ENCODE results near the gene MARCHF9. TPM values are rescaled to one million over a fixed set of nuclear protein-coding genes. Genes with fewer than 3 reads are reported as not detected.
A peak's percentile ranks its signal among the peaks of the same experiment; 100 is the strongest.

The MARCHF9 gene
- total RNA-seq, 1 experiment from 2014 or later: 18.9 TPM

DNA sequence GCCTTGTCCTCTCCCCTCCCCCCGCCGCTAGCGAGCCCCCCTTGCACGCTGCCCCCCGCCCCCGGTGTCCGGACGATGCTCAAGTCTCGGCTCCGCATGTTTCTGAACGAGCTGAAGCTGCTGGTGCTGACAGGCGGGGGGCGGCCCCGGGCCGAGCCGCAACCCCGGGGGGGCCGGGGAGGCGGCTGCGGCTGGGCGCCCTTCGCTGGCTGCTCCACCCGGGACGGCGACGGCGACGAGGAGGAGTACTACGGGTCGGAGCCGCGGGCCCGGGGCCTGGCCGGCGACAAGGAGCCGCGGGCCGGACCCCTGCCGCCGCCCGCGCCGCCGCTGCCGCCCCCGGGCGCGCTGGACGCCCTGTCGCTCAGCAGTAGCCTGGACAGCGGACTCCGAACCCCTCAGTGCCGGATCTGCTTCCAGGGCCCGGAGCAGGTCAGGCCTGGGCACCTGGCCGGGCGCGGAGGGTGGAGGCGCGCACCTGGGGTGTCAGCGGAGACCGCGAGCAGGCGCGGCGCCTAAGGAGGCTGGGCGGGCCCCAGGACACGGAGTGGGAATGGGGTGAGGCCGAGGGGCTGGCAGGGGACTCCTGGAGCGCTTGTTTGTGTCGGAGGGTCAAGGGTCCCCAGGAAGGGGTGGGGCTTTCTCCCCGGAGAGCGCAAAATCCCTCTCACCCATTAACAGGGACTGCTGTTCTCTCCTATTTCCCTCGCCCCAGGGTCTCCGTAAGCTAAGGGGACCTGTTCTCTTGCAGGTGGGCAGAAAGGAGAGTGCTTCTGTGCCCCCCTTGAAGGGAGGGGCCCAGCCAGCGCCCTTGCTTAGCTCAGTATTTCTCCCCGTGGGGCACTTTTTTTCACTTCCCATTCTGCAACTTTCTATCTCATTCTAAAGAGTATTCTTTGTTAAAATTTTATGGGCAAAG lies 810 bp downstream of the MARCHF9 start:
- no peaks in the 10 kb centered on the region for H3K9me2 ChIP-seq (ENCODE audit: insufficient read depth)
- ChIA-PET CTCF (no interaction called here), POLR2A (ENCODE audit: unreplicated experiment) (no interaction called here)
- peak overlapping the region; percentile 93 for H3K4me2 ChIP-seq
- TF ChIP-seq, protein P1, sequence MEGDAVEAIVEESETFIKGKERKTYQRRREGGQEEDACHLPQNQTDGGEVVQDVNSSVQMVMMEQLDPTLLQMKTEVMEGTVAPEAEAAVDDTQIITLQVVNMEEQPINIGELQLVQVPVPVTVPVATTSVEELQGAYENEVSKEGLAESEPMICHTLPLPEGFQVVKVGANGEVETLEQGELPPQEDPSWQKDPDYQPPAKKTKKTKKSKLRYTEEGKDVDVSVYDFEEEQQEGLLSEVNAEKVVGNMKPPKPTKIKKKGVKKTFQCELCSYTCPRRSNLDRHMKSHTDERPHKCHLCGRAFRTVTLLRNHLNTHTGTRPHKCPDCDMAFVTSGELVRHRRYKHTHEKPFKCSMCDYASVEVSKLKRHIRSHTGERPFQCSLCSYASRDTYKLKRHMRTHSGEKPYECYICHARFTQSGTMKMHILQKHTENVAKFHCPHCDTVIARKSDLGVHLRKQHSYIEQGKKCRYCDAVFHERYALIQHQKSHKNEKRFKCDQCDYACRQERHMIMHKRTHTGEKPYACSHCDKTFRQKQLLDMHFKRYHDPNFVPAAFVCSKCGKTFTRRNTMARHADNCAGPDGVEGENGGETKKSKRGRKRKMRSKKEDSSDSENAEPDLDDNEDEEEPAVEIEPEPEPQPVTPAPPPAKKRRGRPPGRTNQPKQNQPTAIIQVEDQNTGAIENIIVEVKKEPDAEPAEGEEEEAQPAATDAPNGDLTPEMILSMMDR (conservative IDR thresholded peaks at IDR 0.05): no peak
- TF ChIP-seq EZH2 (IDR thresholded peaks at IDR 0.05; ENCODE audit: low read depth): no peak
- no peak overlapping the region for H3K27ac ChIP-seq
- no peaks in the 10 kb centered on the region; the same call in 1 of the 2 replicates for H4K20me1 ChIP-seq (ENCODE audit: insufficient read depth)
- intact Hi-C loops (cut with micrococcal nuclease; ENCODE audit: unreplicated experiment): loop anchor here (2.0 kb wide), 1 partner anchor 17 kb away; the partner anchor contains the start of genes EEF1AKMT3 and METTL1
- H3K36me3 ChIP-seq (ENCODE audit: low read depth): peaks cover 2% of the 10 kb centered on the region; the same call in 1 of the 2 replicates
- H3K4me3 ChIP-seq: peak overlapping the region; percentile 68
- H3K9me3 ChIP-seq (ENCODE audit: insufficient read depth, low read depth): no peaks in the 10 kb centered on the region
- H3K27me3 ChIP-seq (ENCODE audit: insufficient read depth, low read depth): no peaks in the 10 kb centered on the region
- H3F3A ChIP-seq (ENCODE audit: insufficient read depth, low read depth): peaks cover 13% of the 10 kb centered on the region; the same call in 1 of the 2 replicates
- H3K79me2 ChIP-seq (ENCODE audit: low read depth): peaks cover 14% of the 10 kb centered on the region
- no TSS peak for BruUV-seq (replicated peaks)
- H3K4me1 ChIP-seq (replicated peaks; ENCODE audit: insufficient read depth): peaks cover 25% of the 10 kb centered on the region
- DNase-seq: peak in 1 of 2 experiments; percentile 39
- peak overlapping the region; percentile 67; the same call in 1 of the 2 replicates for H2AFZ ChIP-seq

DNA sequence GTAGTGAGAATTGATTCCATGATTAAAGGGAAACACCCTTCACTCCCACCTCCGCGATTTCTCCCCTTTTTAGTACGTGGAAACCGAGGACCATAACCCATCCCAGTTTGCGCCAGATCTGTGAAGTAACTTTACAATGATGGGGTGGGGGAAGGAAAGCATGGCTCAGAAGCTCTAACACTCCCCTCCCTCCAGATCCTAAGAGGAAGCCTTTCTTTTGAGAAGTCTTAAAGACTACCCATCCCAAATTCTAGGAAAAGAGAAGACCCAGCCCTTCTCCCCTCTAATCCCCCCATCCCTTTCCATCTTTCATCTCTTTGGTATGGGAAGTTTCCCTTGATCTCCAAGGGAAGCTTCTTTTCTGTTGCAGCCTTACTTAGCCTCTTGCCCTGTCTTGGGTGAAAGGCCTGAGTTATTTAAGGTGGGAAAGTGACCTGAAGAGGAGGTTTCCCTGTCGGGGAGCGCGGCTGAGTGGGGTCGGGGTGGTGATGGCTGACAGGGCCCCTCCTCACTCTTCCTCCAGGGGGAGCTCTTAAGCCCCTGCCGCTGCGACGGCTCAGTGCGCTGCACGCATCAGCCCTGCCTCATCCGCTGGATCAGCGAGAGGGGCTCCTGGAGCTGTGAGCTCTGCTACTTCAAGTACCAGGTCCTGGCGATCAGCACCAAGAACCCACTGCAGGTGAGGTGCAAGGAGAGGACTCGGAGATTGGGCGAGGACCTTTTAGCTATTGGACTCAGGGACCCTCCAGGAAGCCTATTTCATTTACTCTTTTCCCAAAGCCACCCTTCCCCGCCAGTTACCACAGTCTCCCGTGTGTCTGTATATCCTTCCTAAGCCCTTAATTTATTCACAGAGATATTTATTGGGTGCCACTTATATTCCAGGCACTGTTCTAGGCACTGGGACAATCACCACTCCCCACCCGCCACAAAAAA lies 1.8 kb downstream of the MARCHF9 start:
- intact Hi-C loops (cut with micrococcal nuclease; ENCODE audit: unreplicated experiment): no loop called here
- TSS peak; percentile 23 for BruUV-seq (replicated peaks)
- DNase-seq: no peak
- ChIA-PET POLR2A (ENCODE audit: unreplicated experiment) (no interaction called here), CTCF (interaction anchor here (0.5 to 0.8 kb wide), 3 partner anchors 15 to 217 kb away, joined by 3 to 7 read pairs (median 4); partner anchors contain the start of genes EEF1AKMT3 and METTL1)
- peak overlapping the region; percentile 93 for H3K4me2 ChIP-seq
- peaks cover 13% of the 10 kb centered on the region; the same call in 1 of the 2 replicates for H3F3A ChIP-seq (ENCODE audit: insufficient read depth, low read depth)
- H3K4me3 ChIP-seq: peak overlapping the region; percentile 68
- no peak overlapping the region; the same call in 1 of the 2 replicates for H2AFZ ChIP-seq
- H3K9me3 ChIP-seq (ENCODE audit: insufficient read depth, low read depth): no peaks in the 10 kb centered on the region
- H3K27ac ChIP-seq: no peak overlapping the region
- H4K20me1 ChIP-seq (ENCODE audit: insufficient read depth): no peaks in the 10 kb centered on the region; the same call in 1 of the 2 replicates
- H3K4me1 ChIP-seq (replicated peaks; ENCODE audit: insufficient read depth): peaks cover 20% of the 10 kb centered on the region
- H3K27me3 ChIP-seq (ENCODE audit: insufficient read depth, low read depth): no peaks in the 10 kb centered on the region
- peaks cover 4% of the 10 kb centered on the region for H3K79me2 ChIP-seq (ENCODE audit: low read depth)
- H3K36me3 ChIP-seq (ENCODE audit: low read depth): no peaks in the 10 kb centered on the region
- H3K9me2 ChIP-seq (ENCODE audit: insufficient read depth): no peaks in the 10 kb centered on the region
- TF ChIP-seq, protein P1 (conservative IDR thresholded peaks at IDR 0.05): no peak; the same call in 1 of the 2 replicates
- TF ChIP-seq EZH2 (IDR thresholded peaks at IDR 0.05; ENCODE audit: low read depth): no peak

DNA sequence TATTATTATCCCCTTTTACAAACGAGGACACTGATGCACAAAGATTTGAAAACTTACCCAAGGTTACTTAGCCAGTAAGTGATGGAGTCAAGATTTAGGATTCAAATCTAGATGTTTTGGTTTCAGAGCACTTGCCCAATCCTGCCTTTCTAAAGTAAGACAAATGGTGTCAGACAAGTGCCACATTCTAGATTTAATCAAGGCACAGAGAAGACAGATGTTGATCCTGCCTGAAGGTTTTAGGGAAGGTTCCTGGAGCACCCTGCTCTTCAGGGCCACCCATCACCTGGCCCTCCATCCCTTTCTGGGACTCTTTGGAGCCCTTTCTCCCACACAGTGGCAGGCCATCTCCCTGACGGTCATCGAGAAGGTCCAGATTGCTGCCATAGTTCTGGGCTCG lies 2.9 kb downstream of the MARCHF9 start:
- no peak overlapping the region for H2AFZ ChIP-seq
- no peak overlapping the region for H3K4me3 ChIP-seq
- no peak for DNase-seq
- H3K36me3 ChIP-seq (ENCODE audit: low read depth): no peaks in the 10 kb centered on the region
- H3K4me1 ChIP-seq (replicated peaks; ENCODE audit: insufficient read depth): peaks cover 18% of the 10 kb centered on the region
- H4K20me1 ChIP-seq (ENCODE audit: insufficient read depth): no peaks in the 10 kb centered on the region; the same call in 1 of the 2 replicates
- no peak overlapping the region for H3K4me2 ChIP-seq
- no peak overlapping the region for H3K27ac ChIP-seq
- intact Hi-C loops (cut with micrococcal nuclease; ENCODE audit: unreplicated experiment): no loop called here
- BruUV-seq (replicated peaks): no TSS peak
- H3K79me2 ChIP-seq (ENCODE audit: low read depth): no peaks in the 10 kb centered on the region
- no peaks in the 10 kb centered on the region for H3K9me2 ChIP-seq (ENCODE audit: insufficient read depth)
- H3F3A ChIP-seq (ENCODE audit: insufficient read depth, low read depth): peaks cover 13% of the 10 kb centered on the region; the same call in 1 of the 2 replicates
- no peaks in the 10 kb centered on the region for H3K9me3 ChIP-seq (ENCODE audit: insufficient read depth, low read depth)
- CTCF ChIA-PET: no interaction called here
- no peak for TF ChIP-seq EZH2 (IDR thresholded peaks at IDR 0.05; ENCODE audit: low read depth)
- TF ChIP-seq, protein P1 (conservative IDR thresholded peaks at IDR 0.05): no peak
- no peaks in the 10 kb centered on the region for H3K27me3 ChIP-seq (ENCODE audit: insufficient read depth, low read depth)
- POLR2A ChIA-PET (ENCODE audit: unreplicated experiment): no interaction called here
